WTC11 (cell line): ENCODE measurements around the gene ZNF366. TPM values are rescaled to one million over a fixed set of nuclear protein-coding genes. Genes with fewer than 3 reads are reported as not detected.

Experiments
- ATAC-seq: fragments of 200-7000 bp; cut with Tn5 transposase; 2 replicates; pipeline ENCODE4 v1.10.0; 2021; ENCODE audit warnings: mild to moderate bottlenecking, moderate library complexity
- CTCF ChIA-PET: fragments of 300-600 bp; sonication (Branson Sonifier 250); formaldehyde crosslinking; loops from one replicate; lab custom pipeline; 2021; ENCODE audit warnings: antibody characterized with exemption; lab: Charles Lee
- POLR2A ChIA-PET: fragments of 350-600 bp; sonication (Branson Sonifier 250); formaldehyde crosslinking; loops from one replicate; lab custom pipeline; 2021; ENCODE audit warnings: antibody characterized with exemption; lab: Charles Lee
- DNase-seq: peaks from one replicate; pipeline ENCODE4 v3.0.0; 2021; ENCODE audit warnings: low spot score
- H3K27ac Mint-ChIP-seq: 2 replicates; pipeline ENCODE4 v1.8.0; 2021; ENCODE audit warnings: mixed read lengths
- H3K27me3 Mint-ChIP-seq: 2 replicates; pipeline ENCODE4 v1.8.0; 2021; ENCODE audit warnings: low read depth, mild to moderate bottlenecking, moderate library complexity, mixed read lengths
- H3K36me3 Mint-ChIP-seq: 2 replicates; pipeline ENCODE4 v1.8.0; 2021; ENCODE audit warnings: mixed read lengths
- H3K4me1 Mint-ChIP-seq: 2 replicates; pipeline ENCODE4 v1.8.0; 2022; ENCODE audit warnings: mixed read lengths
- H3K4me3 Mint-ChIP-seq: 2 replicates; pipeline ENCODE4 v1.8.0; 2021; ENCODE audit warnings: mild to moderate bottlenecking, moderate library complexity, mixed read lengths
- H3K9me3 Mint-ChIP-seq: 2 replicates; pipeline ENCODE4 v1.8.0; 2021; ENCODE audit warnings: mixed read lengths
- CREB1 ChIP-seq: sonication (generic); formaldehyde crosslinking; IDR thresholded peaks from 2 replicates; pipeline ENCODE4 v1.8.0; 2023; ENCODE audit warnings: mild to moderate bottlenecking, missing genetic modification reagents
- CREM ChIP-seq: sonication (generic); formaldehyde crosslinking; IDR thresholded peaks from 2 replicates; pipeline ENCODE4 v1.8.1; 2022; ENCODE audit warnings: mild to moderate bottlenecking, missing genetic modification reagents, moderate library complexity
- ELF4 ChIP-seq: sonication (generic); formaldehyde crosslinking; IDR thresholded peaks from 2 replicates; pipeline ENCODE4 v1.8.1; 2022; ENCODE audit warnings: low read depth, mild to moderate bottlenecking, moderate library complexity, missing genetic modification reagents
- ESRRA ChIP-seq: sonication (generic); formaldehyde crosslinking; IDR thresholded peaks from 2 replicates; pipeline ENCODE4 v1.8.1; 2022; ENCODE audit warnings: mild to moderate bottlenecking, missing genetic modification reagents, borderline replicate concordance
- GTF2I ChIP-seq: fragments of 250-450 bp; sonication (Bioruptor Pico); conservative IDR thresholded peaks from 2 replicates; pipeline ENCODE4 v1.4.0; 2021; ENCODE audit warnings: mild to moderate bottlenecking
- HMGA2 ChIP-seq: fragments of 250-450 bp; sonication (Bioruptor Pico); IDR thresholded peaks from 2 replicates; pipeline ENCODE4 v1.4.0; 2021; ENCODE audit warnings: mild to moderate bottlenecking, moderate library complexity
- JUN ChIP-seq: sonication (generic); formaldehyde crosslinking; IDR thresholded peaks from 2 replicates; pipeline ENCODE4 v1.8.0; 2023; ENCODE audit warnings: mild to moderate bottlenecking, missing genetic modification reagents
- KAT7 ChIP-seq: sonication (generic); formaldehyde crosslinking; IDR thresholded peaks from 2 replicates; pipeline ENCODE4 v1.8.1; 2023; ENCODE audit warnings: missing genetic modification reagents, mild to moderate bottlenecking, borderline replicate concordance
- MYBL2 ChIP-seq: sonication (generic); formaldehyde crosslinking; IDR thresholded peaks from 2 replicates; pipeline ENCODE4 v1.8.1; 2023; ENCODE audit warnings: mild to moderate bottlenecking, moderate library complexity, missing genetic modification reagents
- NFATC4 ChIP-seq: fragments of 250-450 bp; sonication (Bioruptor Pico); IDR thresholded peaks from 2 replicates; pipeline ENCODE4 v1.9.0; 2021; ENCODE audit warnings: mild to moderate bottlenecking
- OVOL2 ChIP-seq: fragments of 250-450 bp; sonication (Bioruptor Pico); IDR thresholded peaks from 2 replicates; pipeline ENCODE4 v1.9.0; 2021; ENCODE audit warnings: mild to moderate bottlenecking, borderline replicate concordance
- RORB ChIP-seq: fragments of 250-450 bp; sonication (Bioruptor Pico); IDR thresholded peaks from 2 replicates; pipeline ENCODE4 v1.9.0; 2021; ENCODE audit warnings: mild to moderate bottlenecking
- SMAD3 ChIP-seq: sonication (generic); formaldehyde crosslinking; IDR thresholded peaks from 2 replicates; pipeline ENCODE4 v1.8.0; 2022; ENCODE audit warnings: missing genetic modification reagents, mild to moderate bottlenecking, borderline replicate concordance
- SP1 ChIP-seq: sonication (generic); formaldehyde crosslinking; conservative IDR thresholded peaks from 2 replicates; pipeline ENCODE4 v1.8.1; 2022; ENCODE audit warnings: missing genetic modification reagents
- TEAD1 ChIP-seq: sonication (generic); formaldehyde crosslinking; IDR thresholded peaks from 2 replicates; pipeline ENCODE4 v1.8.0; 2022; ENCODE audit warnings: mild to moderate bottlenecking, missing genetic modification reagents
- TEAD4 ChIP-seq: sonication (generic); formaldehyde crosslinking; IDR thresholded peaks from 2 replicates; pipeline ENCODE4 v1.8.0; 2022; ENCODE audit warnings: mild to moderate bottlenecking, missing genetic modification reagents
- ZBTB21 ChIP-seq: sonication (generic); formaldehyde crosslinking; IDR thresholded peaks from 2 replicates; pipeline ENCODE4 v1.8.1; 2023; ENCODE audit warnings: mild to moderate bottlenecking, missing genetic modification reagents, borderline replicate concordance
- ZNF232 ChIP-seq: sonication (generic); formaldehyde crosslinking; IDR thresholded peaks from 2 replicates; pipeline ENCODE4 v1.8.0; 2022; ENCODE audit warnings: mild to moderate bottlenecking, missing genetic modification reagents
- ZNF263 ChIP-seq: sonication (generic); formaldehyde crosslinking; IDR thresholded peaks from 2 replicates; pipeline ENCODE4 v1.8.1; 2022; ENCODE audit warnings: low read depth, mild to moderate bottlenecking, moderate library complexity, missing genetic modification reagents
- ZNF671 ChIP-seq: fragments of 250-450 bp; sonication (Bioruptor Pico); IDR thresholded peaks from 2 replicates; pipeline ENCODE4 v1.8.0; 2021; ENCODE audit warnings: mild to moderate bottlenecking
- total RNA-seq: library from RNA; stranded (reverse); gene quantifications from 3 replicates; pipeline ENCODE4 v1.2.3, GENCODE V29; 2021
- TF ChIP-seq, protein P1 (sequence below): sonication (generic); formaldehyde crosslinking; conservative IDR thresholded peaks from 2 replicates; pipeline ENCODE4 v1.8.1; 2023; ENCODE audit warnings: mild to moderate bottlenecking, low read depth, missing genetic modification reagents, moderate library complexity
- TF ChIP-seq, protein P2 (sequence below): sonication (generic); formaldehyde crosslinking; conservative IDR thresholded peaks from 2 replicates; pipeline ENCODE4 v1.8.1; 2022; ENCODE audit warnings: mild to moderate bottlenecking, missing genetic modification reagents

ZNF366 gene
- total RNA-seq, 1 experiment from 2014 or later = not detected

DNA sequence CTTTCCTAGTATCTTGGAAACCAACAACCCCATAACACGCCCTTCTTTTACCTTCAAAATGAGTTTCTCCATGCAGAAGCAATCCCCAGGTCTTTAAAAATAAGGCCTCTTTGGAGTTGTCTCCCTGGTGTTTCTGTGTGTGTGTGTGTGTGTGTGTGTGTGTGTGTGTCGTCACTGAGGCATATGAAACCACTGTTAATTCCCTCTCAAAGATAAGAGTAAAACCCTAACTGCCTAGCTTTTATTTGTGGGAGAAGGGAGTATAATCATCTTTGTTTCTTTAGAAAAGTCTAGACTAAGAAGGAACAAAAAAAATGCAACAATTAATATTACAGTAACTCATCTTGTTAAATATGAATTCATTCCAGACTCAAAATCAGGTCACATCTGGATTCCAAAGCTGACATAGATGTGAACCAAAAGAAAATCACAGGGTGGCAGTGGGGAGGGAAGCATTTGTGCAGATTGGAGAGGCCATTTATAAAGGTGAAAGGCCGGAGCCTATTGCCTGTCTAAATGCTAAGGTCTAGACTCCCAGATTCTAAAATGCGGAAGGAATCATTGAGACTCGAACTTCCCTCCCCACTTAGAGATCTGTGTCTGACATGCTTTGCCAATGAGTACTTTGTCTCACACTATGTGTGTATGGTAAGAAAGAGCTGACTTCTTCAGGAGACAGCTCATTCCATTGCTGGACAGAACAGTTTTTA is 91.4 kb downstream of the ZNF366 start:
- Mint-ChIP-seq H3K27ac (no peak overlapping the region), H3K4me1 (no peaks in the 10 kb centered on the region), H3K27me3 (no peaks in the 10 kb centered on the region), H3K9me3 (no peaks in the 10 kb centered on the region), H3K4me3 (no peak overlapping the region), H3K36me3 (no peaks in the 10 kb centered on the region)
- ATAC-seq (no peak), DNase-seq (no peak)
- CTCF ChIA-PET = interaction anchor here (2.2 kb wide), 1 partner anchor 108 kb away, joined by 8 read pairs; no protein-coding TSS in a partner anchor
- POLR2A ChIA-PET = no interaction called here
- TF ChIP-seq KAT7 (CRISPR knock-in tag) (no peak), ELF4 (CRISPR knock-in tag) (no peak), ESRRA (CRISPR knock-in tag) (no peak), RORB (CRISPR knock-in tag) (no peak), CREB1 (CRISPR knock-in tag) (no peak), CREM (CRISPR knock-in tag) (no peak)
- TF ChIP-seq, protein P1, sequence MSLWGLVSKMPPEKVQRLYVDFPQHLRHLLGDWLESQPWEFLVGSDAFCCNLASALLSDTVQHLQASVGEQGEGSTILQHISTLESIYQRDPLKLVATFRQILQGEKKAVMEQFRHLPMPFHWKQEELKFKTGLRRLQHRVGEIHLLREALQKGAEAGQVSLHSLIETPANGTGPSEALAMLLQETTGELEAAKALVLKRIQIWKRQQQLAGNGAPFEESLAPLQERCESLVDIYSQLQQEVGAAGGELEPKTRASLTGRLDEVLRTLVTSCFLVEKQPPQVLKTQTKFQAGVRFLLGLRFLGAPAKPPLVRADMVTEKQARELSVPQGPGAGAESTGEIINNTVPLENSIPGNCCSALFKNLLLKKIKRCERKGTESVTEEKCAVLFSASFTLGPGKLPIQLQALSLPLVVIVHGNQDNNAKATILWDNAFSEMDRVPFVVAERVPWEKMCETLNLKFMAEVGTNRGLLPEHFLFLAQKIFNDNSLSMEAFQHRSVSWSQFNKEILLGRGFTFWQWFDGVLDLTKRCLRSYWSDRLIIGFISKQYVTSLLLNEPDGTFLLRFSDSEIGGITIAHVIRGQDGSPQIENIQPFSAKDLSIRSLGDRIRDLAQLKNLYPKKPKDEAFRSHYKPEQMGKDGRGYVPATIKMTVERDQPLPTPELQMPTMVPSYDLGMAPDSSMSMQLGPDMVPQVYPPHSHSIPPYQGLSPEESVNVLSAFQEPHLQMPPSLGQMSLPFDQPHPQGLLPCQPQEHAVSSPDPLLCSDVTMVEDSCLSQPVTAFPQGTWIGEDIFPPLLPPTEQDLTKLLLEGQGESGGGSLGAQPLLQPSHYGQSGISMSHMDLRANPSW (CRISPR knock-in tag) = no peak

DNA sequence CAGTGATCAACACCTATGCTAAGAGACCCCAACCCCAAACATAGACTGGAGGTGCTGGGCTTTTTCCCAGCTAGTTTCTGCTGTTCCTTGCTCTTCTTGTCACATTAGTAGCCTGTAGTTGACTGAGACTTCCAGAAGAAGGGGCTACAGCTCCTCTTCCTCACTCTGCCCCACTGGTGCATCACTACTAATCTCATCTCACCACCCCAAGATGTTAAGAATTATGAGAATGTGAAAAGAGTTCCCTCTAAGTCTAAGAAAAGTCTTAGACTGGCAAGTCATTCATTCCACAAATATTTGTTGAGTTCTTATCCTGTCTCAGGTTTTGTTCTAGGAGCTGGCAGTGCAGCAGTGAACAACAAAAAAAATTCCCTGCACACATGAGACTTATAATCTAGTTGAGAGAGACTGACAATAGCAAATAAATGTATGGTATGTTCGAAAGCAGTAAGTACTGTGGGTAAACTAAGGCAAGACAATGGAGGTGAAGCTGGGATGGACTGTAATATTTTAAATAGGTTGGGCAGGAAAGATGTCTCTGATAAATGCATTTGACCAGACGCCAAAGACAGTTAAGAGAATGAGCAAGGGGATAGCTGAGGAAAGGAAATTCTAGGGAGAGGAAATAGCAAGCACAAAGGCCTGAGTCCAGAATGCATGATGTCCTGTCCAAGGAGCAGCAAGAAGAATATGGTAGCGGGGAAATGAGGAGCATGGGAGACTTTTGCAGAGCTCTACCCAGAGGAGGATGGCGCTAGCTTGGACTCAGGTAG is 94.7 kb downstream of the ZNF366 start:
- TF ChIP-seq TEAD4 (CRISPR knock-in tag) (no peak), ZNF263 (CRISPR knock-in tag) (no peak), GTF2I (CRISPR knock-in tag) (no peak), TEAD1 (no peak), MYBL2 (CRISPR knock-in tag) (no peak), ZNF671 (CRISPR knock-in tag) (no peak), SP1 (CRISPR knock-in tag) (no peak), ZBTB21 (CRISPR knock-in tag) (no peak), JUN (no peak), OVOL2 (CRISPR knock-in tag) (no peak), HMGA2 (CRISPR knock-in tag) (no peak), SMAD3 (CRISPR knock-in tag) (no peak), ZNF232 (CRISPR knock-in tag) (no peak), NFATC4 (no peak)
- TF ChIP-seq, protein P2, sequence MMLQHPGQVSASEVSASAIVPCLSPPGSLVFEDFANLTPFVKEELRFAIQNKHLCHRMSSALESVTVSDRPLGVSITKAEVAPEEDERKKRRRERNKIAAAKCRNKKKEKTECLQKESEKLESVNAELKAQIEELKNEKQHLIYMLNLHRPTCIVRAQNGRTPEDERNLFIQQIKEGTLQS (CRISPR knock-in tag) = no peak
- TF ChIP-seq, protein P1 (CRISPR knock-in tag) = no peak
- Mint-ChIP-seq H3K4me1 (no peaks in the 10 kb centered on the region), H3K36me3 (no peaks in the 10 kb centered on the region), H3K9me3 (no peaks in the 10 kb centered on the region), H3K27me3 (no peaks in the 10 kb centered on the region), H3K27ac (no peak overlapping the region), H3K4me3 (no peak overlapping the region)
- ATAC-seq (no peak), DNase-seq (no peak)
- ChIA-PET POLR2A (no interaction called here), CTCF (interaction anchor here (1.2 to 1.5 kb wide), 4 partner anchors 9 to 144 kb away, joined by 3 to 7 read pairs (median 4); no protein-coding TSS in a partner anchor)
